T-helper 9 cell (primary cell): ENCODE results near the gene OFD1.
"Not testable (repeated sequence)": the region's sequence is repeated elsewhere in the genome, so short reads cannot be mapped to it uniquely, and the experiment has no call there.

Experiments
- DNase-seq: peaks from one replicate; pipeline ENCODE4 v3.0.0-alpha.2; 2020

OFD1 gene

DNA sequence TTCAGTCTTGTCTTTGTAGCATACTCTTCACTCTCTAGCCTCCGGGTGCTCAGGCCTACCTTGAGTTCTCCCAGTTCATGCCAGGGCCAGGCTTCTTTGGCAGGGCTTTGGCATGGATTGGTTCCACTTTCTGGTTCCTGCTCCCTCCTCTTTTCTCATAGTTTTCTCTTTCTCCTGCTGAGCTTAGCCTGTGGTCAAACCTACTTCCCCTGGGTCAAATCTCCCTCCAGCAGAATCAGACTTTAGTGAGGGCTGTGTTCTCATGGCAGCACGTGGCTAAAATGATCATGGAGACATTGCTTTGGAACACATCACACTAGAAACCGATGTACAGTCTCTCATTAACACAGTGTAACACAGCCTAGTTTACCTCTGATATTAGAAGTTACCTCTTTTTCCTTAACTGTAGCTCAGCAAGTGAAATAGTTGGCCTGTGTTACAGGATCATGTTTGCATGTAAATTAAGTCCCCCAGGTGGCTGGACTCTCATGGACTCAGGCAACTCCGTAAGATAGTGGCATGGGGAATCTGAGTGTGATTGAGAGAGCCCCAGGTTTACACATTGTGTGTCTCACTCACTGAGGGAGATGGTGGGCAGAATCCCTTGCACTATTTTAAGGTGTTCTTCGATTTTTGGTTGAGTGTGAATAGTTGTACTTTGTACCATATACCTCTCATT, 32.3 kb upstream of the OFD1 start:
- no peak for DNase-seq

DNA sequence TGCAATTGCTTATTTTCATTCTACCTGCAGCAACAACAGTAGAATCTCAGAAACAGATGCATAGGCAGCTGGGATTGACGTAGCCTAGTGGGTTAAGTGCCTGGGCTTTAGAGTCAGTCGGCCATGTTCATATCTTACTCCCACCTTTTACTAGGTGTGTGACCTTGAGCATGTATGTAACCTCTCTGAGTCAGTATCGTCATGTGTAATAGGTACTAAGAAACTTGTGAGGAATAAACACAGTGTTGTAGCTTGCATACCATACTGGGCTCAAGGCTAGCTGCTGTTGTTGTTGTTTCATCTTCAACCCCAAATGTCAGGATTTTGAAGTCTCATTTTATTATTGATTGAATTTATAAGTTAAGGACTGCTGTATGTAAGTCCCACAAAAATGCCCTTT, 31.4 kb upstream of the OFD1 start:
- no peak for DNase-seq

DNA sequence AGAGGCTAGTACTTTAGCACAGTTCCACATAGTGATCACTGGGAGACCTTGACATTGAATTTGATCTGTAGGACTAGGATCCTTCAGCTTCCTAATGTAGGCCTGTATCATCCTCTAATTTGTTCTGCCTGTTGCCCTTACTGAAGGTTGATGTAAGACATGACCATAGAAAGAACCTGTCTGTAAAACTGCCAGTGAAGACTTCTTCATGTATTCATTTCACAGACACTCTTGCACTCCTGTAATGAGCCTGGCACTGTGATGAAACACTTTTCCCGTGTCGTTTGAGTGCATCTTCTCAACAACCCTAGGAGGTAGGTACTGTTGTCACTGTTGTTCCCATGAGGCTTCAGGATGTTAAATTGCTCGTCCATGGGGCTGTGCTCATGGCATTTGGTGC, 31.0 kb upstream of the OFD1 start:
- no peak for DNase-seq

DNA sequence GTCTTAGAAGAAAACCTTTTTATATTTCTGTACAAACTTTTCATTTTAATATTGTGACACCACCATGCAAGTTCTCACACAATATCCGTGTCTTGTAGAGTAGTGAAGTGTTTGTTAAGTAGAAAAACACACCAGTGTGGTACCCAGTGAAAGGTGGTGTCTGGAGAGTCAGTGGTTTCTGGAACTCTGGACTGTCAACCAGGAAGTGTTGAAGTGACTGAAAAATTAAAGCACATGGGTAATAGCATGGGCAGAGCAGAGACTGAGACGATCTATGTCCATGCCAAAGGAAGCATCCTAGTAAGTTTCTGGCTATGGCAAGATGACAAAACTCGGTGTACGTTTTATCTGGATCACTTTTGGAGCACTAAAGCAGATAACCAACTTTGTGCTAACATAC, 23.4 kb upstream of the OFD1 start:
- DNase-seq = no peak

DNA sequence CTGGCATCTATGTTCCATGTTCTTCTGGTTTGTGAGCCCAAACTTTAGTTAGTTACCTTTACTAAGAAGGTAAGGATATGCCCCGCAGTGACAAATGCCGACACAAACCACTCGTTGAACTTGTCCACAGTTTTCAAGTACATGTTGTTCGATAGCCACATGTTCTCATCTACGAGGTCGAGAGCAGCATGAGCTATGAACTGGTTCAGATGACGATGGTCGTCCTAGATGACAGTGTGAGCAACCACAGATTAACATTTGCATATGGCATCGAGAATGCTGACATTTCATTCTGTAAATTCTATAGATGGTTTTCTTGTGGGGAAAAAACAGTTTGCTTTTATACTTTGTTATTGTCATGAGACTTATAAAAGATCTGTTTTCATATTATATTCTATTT, 18.1 kb upstream of the OFD1 start:
- DNase-seq = no peak

DNA sequence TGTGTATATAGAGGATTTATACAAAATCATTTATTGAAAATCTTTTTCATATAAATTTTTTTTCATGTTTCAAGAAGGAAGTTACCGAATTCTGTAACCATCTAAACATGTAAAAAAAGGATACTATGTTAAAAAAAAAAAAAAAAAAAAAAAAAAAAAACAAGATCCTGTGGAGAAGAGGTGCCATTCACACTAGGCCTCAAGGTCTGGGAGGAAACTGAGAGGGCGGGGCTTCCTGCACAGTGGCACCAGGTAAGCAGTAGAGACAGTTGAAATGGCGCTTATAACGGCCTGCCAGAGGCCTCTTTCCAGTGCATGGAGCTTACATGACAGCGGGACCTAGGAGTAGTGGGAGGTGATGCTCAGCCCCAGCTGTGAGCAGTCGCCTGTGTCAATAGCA, 17.6 kb upstream of the OFD1 start:
- DNase-seq = peak; percentile 27

DNA sequence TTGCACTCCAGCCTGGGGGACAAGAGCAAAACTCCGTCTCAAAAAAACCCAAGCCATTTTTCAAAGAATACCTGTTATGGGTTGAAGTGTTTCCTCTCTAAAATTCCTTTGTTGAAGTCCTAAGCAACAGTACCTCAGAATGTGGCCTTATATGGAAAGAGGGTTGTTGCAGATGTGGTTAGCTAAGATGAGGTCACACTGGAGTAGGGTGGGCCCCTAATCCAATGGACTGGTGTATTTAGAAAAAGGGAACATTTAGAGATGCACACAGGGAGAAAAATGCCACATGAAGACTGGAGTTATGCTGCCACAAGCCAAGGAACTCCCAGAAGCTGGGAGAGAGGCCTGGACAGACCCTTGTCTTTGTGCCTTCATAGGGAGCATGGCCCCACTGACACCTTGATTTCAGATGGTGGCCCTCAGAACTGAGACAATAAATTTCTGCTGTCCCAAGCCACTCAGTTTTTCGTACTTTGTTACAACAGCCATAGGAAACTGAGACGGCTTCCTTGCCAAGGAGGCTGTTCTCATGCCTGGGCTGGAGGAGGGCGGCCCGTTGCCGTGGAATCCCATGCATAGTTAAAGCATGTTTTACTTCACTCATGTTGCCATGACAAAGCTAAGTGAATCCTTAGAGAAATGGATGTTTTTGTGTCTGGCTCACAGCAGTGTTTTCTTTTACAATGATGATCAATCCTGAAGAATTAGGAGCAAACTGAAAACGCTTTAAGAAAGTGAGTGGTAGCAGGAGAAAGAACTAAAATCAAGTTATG, 16.7 kb upstream of the OFD1 start:
- no peak for DNase-seq

DNA sequence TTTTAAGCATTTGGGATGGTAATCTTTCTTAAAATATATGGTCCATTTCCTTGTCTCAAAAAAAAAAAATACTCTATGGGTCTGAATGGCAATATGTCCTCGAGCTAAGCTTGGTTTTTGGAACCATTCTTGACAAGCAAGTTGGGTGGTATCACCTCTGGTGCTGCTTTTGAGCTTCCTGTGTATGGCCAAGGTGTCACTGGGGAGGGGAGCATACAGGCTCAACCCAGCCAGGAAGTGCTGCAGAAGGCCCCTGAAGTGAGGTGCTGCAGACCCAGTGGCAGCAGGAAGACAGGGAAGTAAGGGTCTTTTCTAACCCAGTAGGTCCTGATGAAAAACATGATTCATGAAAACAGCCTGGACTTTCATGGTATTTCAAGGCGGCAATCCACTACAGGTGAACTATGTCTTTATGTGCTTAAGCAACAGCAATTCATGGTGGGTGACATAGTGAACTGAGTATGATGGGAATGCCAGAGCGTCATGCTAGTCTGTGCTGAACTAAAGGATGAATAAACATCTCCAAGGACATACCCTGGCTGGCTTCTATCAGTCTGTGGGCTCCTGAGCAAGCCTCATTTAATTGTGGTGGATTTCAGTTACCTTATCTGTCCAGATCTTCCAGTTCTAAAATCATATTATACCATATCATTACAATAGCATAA, 15.2 kb upstream of the OFD1 start:
- DNase-seq = no peak

DNA sequence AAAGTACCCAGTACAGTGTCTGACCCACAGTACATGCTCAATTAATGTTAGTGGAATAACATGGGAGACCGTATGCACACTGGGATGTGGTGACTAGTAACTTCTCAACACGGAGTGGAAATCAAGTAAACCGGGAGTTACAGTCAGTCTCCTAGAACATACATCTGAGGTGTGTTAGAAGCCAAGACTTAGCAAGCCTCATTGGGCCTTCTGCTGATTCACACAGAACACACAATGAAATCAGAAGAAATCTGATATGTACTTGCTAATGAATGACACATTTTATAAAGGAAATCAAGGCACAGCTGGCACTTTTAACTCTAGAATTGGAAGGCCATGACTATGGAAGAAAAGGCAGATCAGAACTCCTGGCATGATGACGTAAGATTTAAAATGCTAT, 13.2 kb upstream of the OFD1 start:
- DNase-seq = no peak

DNA sequence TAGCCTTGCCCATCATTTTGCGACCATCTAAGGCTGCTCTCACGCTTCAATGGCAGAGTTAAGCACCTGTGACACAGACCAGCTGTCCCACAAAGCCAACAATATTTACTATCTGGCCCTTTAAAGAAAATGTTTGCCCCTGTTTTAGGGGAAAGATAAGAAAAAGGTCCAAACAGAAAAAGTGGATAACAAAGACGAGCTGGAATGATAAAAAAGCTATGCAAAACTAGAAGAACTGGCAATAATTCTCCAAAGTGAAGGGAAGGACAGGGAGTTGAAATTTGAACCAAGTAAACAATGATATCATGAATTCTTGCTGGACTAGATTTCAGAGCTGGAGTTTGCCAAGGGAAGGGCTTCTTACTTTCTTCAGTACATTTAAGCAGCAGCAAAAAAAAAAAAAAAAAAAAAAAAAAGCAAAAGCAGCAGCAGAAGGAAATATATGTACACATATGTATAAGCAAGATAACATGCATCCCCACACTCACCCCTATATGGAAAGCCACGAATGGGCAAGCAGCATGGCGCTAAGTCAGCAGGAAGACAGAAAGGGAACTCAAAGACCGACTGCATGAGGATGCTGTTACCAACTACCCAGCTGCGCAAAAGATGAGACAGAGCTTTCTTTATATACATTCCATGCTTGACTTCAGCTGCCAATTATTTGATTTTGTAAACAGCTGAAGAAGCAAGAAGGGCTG, 12.6 kb upstream of the OFD1 start:
- DNase-seq = no peak

DNA sequence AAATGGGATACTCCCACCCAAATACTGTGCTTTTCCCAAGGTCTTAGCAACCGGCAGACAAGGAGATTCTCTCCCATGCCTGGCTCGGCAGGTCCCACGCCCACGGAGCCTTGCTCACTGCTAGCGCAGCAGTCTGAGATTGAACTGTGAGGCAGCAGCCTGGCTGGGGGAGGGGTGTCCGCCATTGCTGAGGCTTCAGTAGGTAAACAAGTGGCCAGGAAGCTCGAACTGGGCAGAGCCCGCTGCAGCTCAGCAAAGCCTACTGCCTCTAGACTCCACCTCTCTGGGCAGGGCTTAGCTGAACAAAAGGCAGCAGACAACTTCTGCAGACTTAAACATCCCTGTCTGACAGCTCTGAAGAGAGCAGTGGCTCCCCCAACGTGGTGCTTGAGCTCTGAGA, 9.7 kb upstream of the OFD1 start:
- DNase-seq = peak; percentile 29

DNA sequence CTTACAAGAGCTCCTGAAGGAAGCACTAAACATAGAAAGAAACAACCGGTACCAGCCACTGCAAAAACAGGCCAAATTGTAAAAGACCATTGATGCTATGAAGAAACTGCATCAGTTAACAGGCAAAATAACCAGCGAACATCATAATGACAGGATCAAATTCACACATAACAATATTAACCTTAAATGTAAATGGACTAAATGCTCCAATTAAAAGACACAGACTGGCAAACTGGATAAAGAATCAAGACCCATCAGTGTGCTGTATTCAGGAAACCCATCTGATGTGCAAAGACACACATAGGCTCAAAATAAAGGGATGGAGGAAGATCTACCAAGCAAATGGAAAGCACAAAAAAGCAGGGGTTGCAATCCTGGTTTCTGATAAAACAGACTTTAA, 8.0 kb upstream of the OFD1 start:
- not testable (repeated sequence) for DNase-seq

DNA sequence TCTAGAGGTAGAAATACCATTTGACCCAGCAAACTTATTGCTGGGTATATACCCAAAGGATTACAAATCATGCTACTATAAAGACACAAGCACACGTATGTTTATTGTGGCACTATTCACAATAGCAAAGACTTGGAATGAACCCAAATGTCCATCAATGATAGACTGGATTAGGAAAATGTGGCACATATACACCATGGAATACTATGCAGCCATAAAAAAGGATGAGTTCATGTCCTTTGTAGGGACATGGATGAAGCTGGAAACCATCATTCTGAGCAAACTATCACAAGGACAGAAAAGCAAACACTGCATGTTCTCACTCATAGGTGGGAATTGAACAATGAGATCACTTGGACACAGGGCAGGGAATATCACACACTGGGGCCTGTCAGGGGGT, 4.0 kb upstream of the OFD1 start:
- not testable (repeated sequence) for DNase-seq

DNA sequence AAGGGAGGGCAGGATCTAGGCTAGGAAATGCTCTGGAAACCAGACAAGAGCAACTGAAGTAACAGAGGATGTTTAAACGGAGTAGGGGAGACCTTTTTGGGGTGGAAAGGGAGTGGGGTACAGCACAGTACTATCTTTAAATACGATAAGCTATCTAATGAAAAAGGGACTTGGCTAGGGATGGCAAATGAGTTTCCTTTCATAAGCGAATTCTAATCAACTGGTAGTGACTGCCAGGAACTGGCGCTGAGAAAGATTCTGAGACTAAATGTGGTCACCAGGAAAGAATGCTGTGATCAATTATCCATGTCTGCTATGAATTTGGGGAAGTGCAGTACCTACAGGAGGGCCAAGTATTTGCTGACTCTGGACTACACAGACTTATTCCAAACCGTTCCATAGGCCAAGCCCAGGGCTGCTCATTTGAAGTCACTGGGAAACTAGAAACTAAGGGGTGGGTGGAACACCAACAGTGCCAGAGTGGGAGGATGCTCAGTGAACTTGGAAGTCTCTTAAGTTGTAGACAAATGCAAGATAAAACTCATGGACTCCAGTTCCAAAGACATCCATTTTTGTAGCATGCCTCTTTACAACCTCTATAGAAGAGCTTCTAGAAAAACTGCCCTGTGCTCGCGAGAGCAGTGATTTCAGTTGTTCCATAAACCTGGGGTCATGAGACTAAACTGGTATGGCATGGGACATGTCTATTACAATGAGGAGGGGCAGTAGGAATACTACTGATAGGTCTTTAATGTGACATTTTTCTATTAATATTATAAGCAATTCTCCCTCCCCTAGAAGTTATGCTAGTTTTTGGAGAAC, 2.1 kb upstream of the OFD1 start:
- DNase-seq = no peak

DNA sequence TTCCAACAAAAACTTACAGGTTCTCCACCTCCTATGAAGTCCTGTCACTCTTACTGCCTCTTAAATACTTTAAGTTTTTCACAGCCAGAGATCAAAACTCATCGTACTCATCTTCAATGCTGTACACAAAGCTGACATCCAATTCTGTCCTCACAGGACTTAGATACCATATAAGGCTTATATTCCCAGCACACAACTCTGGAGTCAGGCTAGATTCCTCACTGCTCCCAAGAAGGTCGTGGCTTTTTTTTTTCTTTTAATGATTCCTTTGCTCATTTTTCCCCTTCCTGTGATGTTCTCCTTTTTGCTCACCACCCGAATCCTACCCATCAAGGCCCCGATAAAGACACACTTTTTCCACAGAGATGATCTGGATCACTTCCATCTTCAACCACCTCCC, 1.0 kb upstream of the OFD1 start:
- no peak for DNase-seq

DNA sequence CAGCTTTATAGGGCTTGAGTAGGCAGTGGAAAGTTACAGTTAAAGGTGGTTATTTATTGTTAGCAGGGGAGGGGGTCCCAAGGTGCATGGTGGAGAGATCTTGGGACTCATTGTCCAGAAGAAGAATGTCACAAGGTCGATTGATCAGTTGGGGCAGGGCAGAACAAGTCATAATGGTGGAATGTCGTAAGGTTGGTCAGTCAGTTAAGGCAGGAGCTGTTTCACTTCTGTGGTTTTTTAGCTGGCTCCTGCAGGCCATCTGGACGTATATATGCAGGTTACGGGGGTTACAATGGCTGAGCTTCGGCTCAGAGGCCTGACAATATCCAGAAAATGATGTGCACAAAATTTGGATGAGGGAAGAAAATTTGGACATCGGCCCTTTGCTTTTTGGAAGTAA, 7.1 kb downstream of the OFD1 start:
- no peak for DNase-seq

DNA sequence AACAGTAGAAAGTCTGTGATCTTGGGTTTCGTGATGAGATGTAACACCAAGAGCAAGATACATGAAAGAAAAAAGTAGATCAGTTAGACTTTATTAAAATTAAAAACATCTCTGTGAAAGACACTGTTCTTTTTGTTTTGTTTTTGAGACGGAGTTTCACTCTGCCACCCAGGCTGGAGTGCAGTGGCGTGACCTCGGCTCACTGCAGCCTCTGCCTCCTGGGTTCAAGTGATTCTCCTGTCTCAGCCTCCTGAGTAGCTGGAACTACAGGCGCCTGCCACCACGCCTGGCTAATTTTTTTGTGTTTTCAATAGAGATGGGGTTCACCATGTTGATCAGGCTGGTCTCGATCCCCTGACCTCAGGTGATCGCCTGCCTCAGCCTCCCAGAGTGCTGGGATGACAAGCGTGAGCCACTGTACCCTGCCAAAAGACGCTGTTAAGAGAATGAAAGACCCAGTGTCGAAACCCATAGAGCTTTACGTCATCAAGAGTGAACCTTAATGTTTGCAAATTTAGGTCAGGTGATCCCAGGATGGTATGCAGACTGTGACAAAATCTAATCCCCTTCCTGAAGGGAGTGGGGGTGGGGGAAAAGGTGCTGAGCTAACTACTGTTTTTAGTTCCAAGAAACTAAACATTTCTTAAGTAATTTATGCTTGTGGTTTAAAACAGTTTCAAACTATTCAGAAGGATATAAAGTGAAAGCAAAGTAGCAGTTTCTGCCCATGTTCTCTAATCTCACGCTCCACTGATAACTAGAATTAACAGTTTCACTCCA, 8.0 kb downstream of the OFD1 start:
- peak; percentile 9 for DNase-seq

DNA sequence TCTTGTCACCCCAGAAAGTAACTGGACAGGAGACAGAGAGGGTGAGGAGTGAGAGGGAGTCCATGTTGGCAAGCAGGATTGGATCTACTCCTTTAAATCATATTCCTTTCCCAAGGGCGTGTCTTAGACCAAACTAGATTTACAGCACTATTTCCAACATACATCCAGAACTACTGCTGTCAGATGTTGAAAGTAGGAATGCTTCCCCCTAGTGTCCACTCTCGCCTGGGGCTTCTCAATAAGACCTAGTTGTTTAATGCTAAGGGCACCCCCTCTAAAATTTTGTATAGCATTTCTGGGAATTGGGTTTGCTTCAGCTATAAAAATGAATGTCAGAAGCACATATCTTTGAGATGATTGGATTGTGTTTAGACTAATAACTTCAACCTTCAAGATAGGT, 13.3 kb downstream of the OFD1 start:
- DNase-seq = no peak

DNA sequence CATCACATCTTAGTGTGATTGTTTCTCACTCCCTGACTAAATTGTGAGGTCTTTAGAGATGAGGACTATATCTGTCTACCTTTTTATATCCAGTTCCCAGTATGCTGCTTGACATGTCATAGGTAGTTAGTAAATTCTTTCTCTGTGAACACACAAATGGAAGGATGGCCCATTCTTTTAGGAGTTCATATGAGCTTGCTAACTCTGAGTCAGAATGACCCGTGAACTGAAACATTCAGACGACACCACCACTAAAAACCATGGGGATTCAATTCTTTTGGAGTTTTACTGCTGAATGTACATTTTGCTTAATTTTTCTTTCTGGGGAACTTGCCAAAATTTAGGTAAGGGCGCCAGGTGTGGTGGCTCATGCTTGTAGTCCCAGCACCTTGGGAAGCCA, 13.9 kb downstream of the OFD1 start:
- no peak for DNase-seq

DNA sequence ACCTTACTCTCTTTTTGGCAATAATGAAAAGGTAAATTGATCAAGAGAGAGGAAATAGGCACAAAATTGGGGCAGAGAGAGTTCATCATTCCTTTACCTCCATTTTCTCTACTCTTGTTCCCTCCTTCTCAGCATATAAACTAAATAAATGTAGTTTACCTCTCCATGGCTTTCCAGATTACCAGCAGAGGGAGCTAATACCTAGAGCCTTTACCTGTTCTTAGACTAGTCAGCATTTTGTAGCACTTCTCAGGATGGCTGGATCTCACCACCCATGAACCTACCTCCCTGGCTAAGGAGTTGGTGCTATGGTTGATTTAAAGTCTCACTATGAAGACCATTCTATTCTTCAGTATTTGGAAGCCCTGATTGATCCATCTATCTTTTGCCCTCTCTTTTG, 15.7 kb downstream of the OFD1 start:
- DNase-seq = no peak

DNA sequence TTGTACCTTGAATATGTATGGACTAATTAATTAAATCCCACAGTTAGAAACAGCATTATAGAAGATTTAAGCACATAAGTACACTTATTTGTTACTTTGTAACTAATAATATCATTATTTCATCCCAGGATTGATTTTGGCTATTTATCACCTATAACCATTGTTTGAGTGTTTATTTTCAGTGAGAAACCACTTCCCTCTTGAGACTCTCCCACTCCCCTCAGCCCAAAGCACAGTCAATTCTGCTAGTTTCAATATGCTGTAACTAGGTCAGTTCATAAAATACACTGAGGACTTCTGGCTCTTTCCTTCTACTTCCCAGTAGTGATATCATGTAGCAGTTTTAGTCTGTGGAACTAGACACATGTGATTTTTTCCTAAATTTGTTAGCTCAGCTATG, 16.3 kb downstream of the OFD1 start:
- DNase-seq = no peak

DNA sequence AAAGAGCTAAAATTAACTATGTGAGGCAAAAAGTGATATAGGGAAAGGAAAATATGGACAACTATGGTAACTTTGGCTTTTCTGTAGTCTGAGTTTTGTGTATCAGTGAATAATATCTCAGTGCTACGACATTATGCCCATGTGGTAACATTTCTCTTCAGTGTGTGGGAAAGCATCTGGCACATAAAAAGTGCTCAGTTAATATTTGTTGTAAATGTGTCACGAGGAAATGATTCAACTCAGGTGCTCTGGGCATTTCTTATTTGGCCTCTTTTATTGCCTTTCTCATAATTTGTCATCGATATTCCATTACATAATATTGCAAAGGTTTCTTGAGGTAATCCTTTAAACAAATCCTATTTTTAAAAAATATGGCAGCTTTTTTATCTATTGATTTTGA, 17.6 kb downstream of the OFD1 start:
- no peak for DNase-seq
